Fibroblast of villous mesenchyme (primary cell): ENCODE results near the gene MYH10. TPM values are rescaled to one million over a fixed set of nuclear protein-coding genes. Genes with fewer than 3 reads are reported as not detected.

Source experiments
- DNase-seq: peaks from one replicate; pipeline ENCODE4 v3.0.0-alpha.2; 2010; ENCODE audit warnings: low read depth
- H3K4me3 ChIP-seq: 2 replicates; pipeline ENCODE4 v1.5.1; 2011; ENCODE audit warnings: low read depth, mild to moderate bottlenecking, low read length
- CTCF ChIP-seq: IDR thresholded peaks from 2 replicates; pipeline ENCODE4 v1.5.1; 2012; ENCODE audit warnings: low read depth, mild to moderate bottlenecking, low read length; ENCODE audit not compliant: insufficient read depth
- total RNA-seq: library from RNA; depleted of rRNA; stranded (reverse); fragments of >200 nt; gene quantifications from 2 replicates; pipeline ENCODE4 v1.2.3, GENCODE V29; 2012

MYH10 gene
- total RNA-seq, 1 donor = 94.1 TPM

- no peak overlapping the region for H3K4me3 ChIP-seq
- DNase-seq = no peak
- TF ChIP-seq CTCF = no peak
Measured at GRCh38 chr17:8599351-8600011, 31.0 kb downstream of the MYH10 start.

- no peak for DNase-seq
- TF ChIP-seq CTCF = no peak
- H3K4me3 ChIP-seq = no peak overlapping the region
Measured at GRCh38 chr17:8598913-8599312, 31.6 kb downstream of the MYH10 start.

GRCh38 chr17:8593830-8594229 lies 36.7 kb downstream of the MYH10 start:
- no peak overlapping the region for H3K4me3 ChIP-seq
- no peak for TF ChIP-seq CTCF
- no peak for DNase-seq

- no peak overlapping the region for H3K4me3 ChIP-seq
- TF ChIP-seq CTCF = no peak
- DNase-seq = no peak
Measured at GRCh38 chr17:8593276-8593675, 37.2 kb downstream of the MYH10 start.

GRCh38 chr17:8588877-8589554 lies 41.5 kb downstream of the MYH10 start:
- H3K4me3 ChIP-seq = no peak overlapping the region
- TF ChIP-seq CTCF = no peak
- DNase-seq = no peak

- no peak overlapping the region for H3K4me3 ChIP-seq
- no peak for DNase-seq
- TF ChIP-seq CTCF = no peak
Measured at GRCh38 chr17:8586766-8587165, 43.8 kb downstream of the MYH10 start.
